ENCODE data around the gene NR1D1. TPM values are rescaled to one million over a fixed set of nuclear protein-coding genes. Genes with fewer than 3 reads are reported as not detected.

Gene NR1D1
- total and polyA plus RNA-seq, 2 of the 13 experiments (the other 11 are each of a cell fraction or from before 2014, with no cell fraction given) = 2.1 to 2.7 TPM

DNA sequence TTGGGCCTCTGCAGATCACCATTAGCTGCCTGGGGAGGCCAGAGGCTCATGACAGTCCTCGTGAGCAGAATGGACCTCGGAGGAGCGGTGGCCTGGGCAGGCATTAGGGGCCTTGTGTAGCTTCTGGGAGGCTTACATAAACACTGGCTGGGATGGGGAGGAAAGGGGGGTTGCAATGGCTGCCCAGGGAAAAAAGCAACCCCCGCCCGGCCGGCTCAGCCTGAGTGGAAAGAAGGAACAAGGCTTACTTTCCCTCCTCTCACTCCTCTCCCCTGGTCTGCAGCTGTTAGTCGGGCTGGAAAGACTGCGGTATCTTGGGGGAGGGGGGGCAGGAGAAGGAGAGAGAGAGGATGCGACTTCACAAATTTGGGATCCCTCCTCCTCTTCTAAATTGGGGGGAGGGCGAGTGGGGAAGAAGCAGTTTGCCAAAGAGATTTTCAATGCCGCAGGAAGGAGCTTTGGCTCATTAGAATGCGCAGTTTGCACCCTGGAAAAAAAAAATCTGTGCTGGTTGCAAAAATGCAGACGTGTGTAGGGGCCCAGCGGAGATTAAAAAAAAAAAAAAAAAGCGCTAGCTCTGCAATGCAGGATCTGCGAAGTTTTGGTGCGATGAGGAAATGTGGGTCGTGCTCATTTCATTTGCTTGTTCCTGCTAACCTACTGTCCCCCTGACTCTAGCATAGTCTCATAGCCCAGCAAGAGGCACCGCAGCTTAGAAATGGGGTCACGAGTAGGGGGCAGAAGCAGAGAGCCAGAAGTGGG lies 6.6 kb upstream of the NR1D1 start (continued):
- TF ChIP-seq, protein P1, sequence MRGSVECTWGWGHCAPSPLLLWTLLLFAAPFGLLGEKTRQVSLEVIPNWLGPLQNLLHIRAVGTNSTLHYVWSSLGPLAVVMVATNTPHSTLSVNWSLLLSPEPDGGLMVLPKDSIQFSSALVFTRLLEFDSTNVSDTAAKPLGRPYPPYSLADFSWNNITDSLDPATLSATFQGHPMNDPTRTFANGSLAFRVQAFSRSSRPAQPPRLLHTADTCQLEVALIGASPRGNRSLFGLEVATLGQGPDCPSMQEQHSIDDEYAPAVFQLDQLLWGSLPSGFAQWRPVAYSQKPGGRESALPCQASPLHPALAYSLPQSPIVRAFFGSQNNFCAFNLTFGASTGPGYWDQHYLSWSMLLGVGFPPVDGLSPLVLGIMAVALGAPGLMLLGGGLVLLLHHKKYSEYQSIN (CRISPR knock-in tag; IDR thresholded peaks at IDR 0.05; ENCODE audit: borderline replicate concordance) = no peak
- TF ChIP-seq KDM1A (CRISPR knock-in tag; IDR thresholded peaks at IDR 0.05) = no peak
- TF ChIP-seq MXD4 (CRISPR knock-in tag; IDR thresholded peaks at IDR 0.05) = no peak
- no peak for TF ChIP-seq KLF15 (CRISPR knock-in tag; IDR thresholded peaks at IDR 0.05; ENCODE audit: borderline replicate concordance)
- no peak for TF ChIP-seq ZMAT3 (CRISPR knock-in tag; conservative IDR thresholded peaks at IDR 0.05)
- TF ChIP-seq, protein P2, sequence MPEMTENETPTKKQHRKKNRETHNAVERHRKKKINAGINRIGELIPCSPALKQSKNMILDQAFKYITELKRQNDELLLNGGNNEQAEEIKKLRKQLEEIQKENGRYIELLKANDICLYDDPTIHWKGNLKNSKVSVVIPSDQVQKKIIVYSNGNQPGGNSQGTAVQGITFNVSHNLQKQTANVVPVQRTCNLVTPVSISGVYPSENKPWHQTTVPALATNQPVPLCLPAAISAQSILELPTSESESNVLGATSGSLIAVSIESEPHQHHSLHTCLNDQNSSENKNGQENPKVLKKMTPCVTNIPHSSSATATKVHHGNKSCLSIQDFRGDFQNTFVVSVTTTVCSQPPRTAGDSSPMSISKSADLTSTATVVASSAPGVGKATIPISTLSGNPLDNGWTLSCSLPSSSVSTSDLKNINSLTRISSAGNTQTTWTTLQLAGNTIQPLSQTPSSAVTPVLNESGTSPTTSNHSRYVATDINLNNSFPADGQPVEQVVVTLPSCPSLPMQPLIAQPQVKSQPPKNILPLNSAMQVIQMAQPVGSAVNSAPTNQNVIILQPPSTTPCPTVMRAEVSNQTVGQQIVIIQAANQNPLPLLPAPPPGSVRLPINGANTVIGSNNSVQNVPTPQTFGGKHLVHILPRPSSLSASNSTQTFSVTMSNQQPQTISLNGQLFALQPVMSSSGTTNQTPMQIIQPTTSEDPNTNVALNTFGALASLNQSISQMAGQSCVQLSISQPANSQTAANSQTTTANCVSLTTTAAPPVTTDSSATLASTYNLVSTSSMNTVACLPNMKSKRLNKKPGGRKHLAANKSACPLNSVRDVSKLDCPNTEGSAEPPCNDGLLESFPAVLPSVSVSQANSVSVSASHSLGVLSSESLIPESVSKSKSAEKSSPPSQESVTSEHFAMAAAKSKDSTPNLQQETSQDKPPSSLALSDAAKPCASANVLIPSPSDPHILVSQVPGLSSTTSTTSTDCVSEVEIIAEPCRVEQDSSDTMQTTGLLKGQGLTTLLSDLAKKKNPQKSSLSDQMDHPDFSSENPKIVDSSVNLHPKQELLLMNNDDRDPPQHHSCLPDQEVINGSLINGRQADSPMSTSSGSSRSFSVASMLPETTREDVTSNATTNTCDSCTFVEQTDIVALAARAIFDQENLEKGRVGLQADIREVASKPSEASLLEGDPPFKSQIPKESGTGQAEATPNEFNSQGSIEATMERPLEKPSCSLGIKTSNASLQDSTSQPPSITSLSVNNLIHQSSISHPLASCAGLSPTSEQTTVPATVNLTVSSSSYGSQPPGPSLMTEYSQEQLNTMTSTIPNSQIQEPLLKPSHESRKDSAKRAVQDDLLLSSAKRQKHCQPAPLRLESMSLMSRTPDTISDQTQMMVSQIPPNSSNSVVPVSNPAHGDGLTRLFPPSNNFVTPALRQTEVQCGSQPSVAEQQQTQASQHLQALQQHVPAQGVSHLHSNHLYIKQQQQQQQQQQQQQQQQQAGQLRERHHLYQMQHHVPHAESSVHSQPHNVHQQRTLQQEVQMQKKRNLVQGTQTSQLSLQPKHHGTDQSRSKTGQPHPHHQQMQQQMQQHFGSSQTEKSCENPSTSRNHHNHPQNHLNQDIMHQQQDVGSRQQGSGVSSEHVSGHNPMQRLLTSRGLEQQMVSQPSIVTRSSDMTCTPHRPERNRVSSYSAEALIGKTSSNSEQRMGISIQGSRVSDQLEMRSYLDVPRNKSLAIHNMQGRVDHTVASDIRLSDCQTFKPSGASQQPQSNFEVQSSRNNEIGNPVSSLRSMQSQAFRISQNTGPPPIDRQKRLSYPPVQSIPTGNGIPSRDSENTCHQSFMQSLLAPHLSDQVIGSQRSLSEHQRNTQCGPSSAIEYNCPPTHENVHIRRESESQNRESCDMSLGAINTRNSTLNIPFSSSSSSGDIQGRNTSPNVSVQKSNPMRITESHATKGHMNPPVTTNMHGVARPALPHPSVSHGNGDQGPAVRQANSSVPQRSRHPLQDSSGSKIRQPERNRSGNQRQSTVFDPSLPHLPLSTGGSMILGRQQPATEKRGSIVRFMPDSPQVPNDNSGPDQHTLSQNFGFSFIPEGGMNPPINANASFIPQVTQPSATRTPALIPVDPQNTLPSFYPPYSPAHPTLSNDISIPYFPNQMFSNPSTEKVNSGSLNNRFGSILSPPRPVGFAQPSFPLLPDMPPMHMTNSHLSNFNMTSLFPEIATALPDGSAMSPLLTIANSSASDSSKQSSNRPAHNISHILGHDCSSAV (CRISPR knock-in tag; IDR thresholded peaks at IDR 0.05; ENCODE audit: borderline replicate concordance) = no peak
- TF ChIP-seq, protein P3, sequence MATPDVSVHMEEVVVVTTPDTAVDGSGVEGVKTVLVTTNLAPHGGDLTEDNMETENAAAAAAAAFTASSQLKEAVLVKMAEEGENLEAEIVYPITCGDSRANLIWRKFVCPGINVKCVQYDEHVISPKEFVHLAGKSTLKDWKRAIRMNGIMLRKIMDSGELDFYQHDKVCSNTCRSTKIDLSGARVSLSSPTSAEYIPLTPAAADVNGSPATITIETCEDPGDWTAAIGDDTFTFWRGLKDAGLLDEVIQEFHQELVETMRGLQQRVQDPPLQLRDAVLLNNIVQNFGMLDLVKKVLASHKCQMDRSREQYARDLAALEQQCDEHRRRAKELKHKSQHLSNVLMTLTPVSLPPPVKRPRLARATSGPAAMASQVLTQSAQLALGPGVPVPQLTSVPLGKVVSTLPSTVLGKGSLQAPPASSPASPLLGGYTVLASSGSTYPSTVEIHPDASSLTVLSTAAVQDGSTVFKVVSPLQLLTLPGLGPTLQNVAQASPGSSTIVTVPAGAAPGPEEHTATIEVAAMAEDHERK (CRISPR knock-in tag; IDR thresholded peaks at IDR 0.05; ENCODE audit: low read depth) = no peak
- TF ChIP-seq SATB2 (CRISPR knock-in tag; IDR thresholded peaks at IDR 0.05) = no peak
- TF ChIP-seq ZNF782 (CRISPR knock-in tag; IDR thresholded peaks at IDR 0.05; ENCODE audit: borderline replicate concordance) = no peak
- TF ChIP-seq NFE2L2 (IDR thresholded peaks at IDR 0.05; ENCODE audit: low read length) = no peak
- TF ChIP-seq, protein P4, sequence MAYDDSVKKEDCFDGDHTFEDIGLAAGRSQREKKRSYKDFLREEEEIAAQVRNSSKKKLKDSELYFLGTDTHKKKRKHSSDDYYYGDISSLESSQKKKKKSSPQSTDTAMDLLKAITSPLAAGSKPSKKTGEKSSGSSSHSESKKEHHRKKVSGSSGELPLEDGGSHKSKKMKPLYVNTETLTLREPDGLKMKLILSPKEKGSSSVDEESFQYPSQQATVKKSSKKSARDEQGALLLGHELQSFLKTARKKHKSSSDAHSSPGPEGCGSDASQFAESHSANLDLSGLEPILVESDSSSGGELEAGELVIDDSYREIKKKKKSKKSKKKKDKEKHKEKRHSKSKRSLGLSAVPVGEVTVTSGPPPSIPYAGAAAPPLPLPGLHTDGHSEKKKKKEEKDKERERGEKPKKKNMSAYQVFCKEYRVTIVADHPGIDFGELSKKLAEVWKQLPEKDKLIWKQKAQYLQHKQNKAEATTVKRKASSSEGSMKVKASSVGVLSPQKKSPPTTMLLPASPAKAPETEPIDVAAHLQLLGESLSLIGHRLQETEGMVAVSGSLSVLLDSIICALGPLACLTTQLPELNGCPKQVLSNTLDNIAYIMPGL (CRISPR knock-in tag; IDR thresholded peaks at IDR 0.05; ENCODE audit: borderline replicate concordance in 1 of 2, low read depth in 1 of 2) = no peak
- no peak for TF ChIP-seq ZNF557 (CRISPR knock-in tag; IDR thresholded peaks at IDR 0.05)
- peak; percentile 37; the same call in 1 of the 2 replicates for TF ChIP-seq ZFY (CRISPR knock-in tag; IDR thresholded peaks at IDR 0.05)
- TF ChIP-seq RORA (CRISPR knock-in tag; IDR thresholded peaks at IDR 0.05) = no peak
- TF ChIP-seq, protein P5, sequence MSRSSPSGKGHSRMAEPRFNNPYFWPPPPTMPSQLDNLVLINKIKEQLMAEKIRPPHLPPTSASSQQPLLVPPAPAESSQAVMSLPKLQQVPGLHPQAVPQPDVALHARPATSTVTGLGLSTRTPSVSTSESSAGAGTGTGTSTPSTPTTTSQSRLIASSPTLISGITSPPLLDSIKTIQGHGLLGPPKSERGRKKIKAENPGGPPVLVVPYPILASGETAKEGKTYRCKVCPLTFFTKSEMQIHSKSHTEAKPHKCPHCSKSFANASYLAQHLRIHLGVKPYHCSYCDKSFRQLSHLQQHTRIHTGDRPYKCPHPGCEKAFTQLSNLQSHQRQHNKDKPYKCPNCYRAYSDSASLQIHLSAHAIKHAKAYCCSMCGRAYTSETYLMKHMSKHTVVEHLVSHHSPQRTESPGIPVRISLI (CRISPR knock-in tag; IDR thresholded peaks at IDR 0.05; ENCODE audit: borderline replicate concordance) = peak; percentile 33; the same call in 1 of the 2 replicates
